Uterus (tissue), 2 donors: Measurements from ENCODE around the gene SLC6A19.

Experiments used
- CTCF ChIP-seq, 4 experiments: fragments of 200-600 bp in 2 of 4; fragments of 450-650 bp in 2 of 4; sonication (generic) in 2 of 4; IDR thresholded peaks; one replicate each; pipeline ENCODE4 v1.5.1; 2016 to 2019; ENCODE audit warnings: antibody characterized with exemption in 4 of 4, mild to moderate bottlenecking in 2 of 4, moderate library complexity in 1 of 4
- POLR2A ChIP-seq, 2 donors: fragments of 450-650 bp; IDR thresholded peaks; one replicate each; pipeline ENCODE4 v1.6.1; 2016; ENCODE audit warnings: antibody characterized with exemption in 2 of 2, mild to moderate bottlenecking in 1 of 2, moderate library complexity in 1 of 2

- TF ChIP-seq CTCF (IDR thresholded peaks at IDR 0.05) (no peak), POLR2A (IDR thresholded peaks at IDR 0.05) (no peak)
These were observed 25.6 kb downstream of the SLC6A19 start for GRCh38 chr5:1226839-1227581.
